ENCODE data around the gene GRIK4.

Gene GRIK4

GRCh38 chr11:120912915-120913314 lies 401.4 kb downstream of the GRIK4 start:
- no peak overlapping the region for H3K4me3 ChIP-seq (ENCODE audit: low read length)
- TF ChIP-seq, protein P1, sequence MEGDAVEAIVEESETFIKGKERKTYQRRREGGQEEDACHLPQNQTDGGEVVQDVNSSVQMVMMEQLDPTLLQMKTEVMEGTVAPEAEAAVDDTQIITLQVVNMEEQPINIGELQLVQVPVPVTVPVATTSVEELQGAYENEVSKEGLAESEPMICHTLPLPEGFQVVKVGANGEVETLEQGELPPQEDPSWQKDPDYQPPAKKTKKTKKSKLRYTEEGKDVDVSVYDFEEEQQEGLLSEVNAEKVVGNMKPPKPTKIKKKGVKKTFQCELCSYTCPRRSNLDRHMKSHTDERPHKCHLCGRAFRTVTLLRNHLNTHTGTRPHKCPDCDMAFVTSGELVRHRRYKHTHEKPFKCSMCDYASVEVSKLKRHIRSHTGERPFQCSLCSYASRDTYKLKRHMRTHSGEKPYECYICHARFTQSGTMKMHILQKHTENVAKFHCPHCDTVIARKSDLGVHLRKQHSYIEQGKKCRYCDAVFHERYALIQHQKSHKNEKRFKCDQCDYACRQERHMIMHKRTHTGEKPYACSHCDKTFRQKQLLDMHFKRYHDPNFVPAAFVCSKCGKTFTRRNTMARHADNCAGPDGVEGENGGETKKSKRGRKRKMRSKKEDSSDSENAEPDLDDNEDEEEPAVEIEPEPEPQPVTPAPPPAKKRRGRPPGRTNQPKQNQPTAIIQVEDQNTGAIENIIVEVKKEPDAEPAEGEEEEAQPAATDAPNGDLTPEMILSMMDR (conservative IDR thresholded peaks at IDR 0.05; ENCODE audit: low read length) = no peak
- no peak for DNase-seq (ENCODE audit: low read depth)

DNA sequence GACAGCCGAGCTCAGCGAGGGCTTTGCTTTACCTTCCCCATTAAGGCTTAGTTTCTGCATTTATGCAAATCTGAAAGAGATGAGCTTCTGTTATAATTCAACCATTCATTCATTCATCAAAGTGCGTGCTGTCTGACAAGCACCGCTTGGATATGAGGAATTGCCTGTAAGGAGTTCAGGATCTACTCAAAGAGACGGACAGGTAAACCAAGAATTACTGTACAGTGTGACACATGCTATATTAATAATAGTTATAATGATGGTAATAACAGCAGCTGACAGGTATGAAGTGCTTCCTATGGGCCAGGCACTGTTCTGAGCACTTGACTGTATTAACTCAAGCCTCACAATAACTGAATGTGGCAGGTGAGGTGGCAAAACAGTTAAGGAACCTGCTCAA lies 402.5 kb downstream of the GRIK4 start:
- no peak overlapping the region for H3K4me3 ChIP-seq (ENCODE audit: low read length)
- TF ChIP-seq, protein P1 (conservative IDR thresholded peaks at IDR 0.05; ENCODE audit: low read length) = no peak

DNA sequence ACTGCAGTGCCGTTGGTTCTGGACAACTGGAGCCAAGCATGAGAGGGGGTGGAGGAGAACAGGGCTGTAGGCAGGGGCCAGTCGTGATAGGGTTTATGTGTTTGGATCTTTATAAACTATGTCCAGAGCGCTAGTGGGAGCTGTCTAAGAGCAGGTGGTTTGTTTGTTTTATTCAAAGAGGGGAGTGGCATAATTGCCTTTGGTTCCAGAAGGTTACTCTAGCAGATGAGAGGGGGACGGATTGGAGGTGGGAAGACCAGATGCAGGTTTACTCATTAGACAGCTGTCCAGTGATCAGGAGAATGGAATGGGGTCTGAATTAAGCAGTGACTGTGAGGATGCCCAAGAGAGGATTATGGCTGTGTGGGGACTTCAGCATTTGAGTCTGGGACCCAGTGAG lies 403.1 kb downstream of the GRIK4 start:
- no peak for DNase-seq (ENCODE audit: low read depth)
- TF ChIP-seq, protein P1 (conservative IDR thresholded peaks at IDR 0.05; ENCODE audit: low read length) = no peak
- H3K4me3 ChIP-seq (ENCODE audit: low read length) = no peak overlapping the region

More for the DNA sequence above, 402.5 kb downstream of the GRIK4 start:
- DNase-seq (ENCODE audit: low read depth) = no peak

GRCh38 chr11:120917559-120918239 lies 406.2 kb downstream of the GRIK4 start:
- TF ChIP-seq, protein P1 (conservative IDR thresholded peaks at IDR 0.05; ENCODE audit: low read length) = no peak
- H3K4me3 ChIP-seq (ENCODE audit: low read length) = no peak overlapping the region
- no peak for DNase-seq (ENCODE audit: low read depth)

- no peak overlapping the region for H3K4me3 ChIP-seq (ENCODE audit: low read length)
- DNase-seq (ENCODE audit: low read depth) = no peak
- TF ChIP-seq, protein P1 (conservative IDR thresholded peaks at IDR 0.05; ENCODE audit: low read length) = no peak
Observed at GRCh38 chr11:120918257-120918656, 406.7 kb downstream of the GRIK4 start.

- TF ChIP-seq, protein P1 (conservative IDR thresholded peaks at IDR 0.05; ENCODE audit: low read length) = no peak
- no peak overlapping the region for H3K4me3 ChIP-seq (ENCODE audit: low read length)
- no peak for DNase-seq (ENCODE audit: low read depth)
Observed at GRCh38 chr11:120919045-120919444, 407.5 kb downstream of the GRIK4 start.

DNA sequence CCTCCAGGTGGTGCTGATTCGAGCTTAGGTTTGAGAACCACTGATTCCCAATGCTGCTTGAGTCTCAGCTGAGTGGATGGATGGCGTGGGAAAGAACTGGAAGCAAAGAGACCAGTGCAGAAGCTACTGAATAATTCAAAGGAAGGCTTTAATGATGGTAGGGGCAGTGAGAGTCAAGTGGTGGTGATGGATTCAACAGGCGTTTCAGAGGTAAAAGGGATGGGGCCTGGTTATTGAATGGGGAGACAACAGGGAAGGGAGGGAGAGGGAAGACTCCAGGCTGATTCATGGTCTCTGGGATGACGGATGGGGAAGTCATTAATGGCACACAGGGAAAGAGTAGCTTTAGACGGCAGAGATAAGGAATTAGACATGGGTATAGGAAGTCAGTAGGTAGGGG lies 408.0 kb downstream of the GRIK4 start:
- H3K4me3 ChIP-seq (ENCODE audit: low read length) = no peak overlapping the region
- DNase-seq (ENCODE audit: low read depth) = no peak
- TF ChIP-seq, protein P1 (conservative IDR thresholded peaks at IDR 0.05; ENCODE audit: low read length) = no peak
